AG04450 (cell line): ENCODE results near the gene HOXC13. TPM values are rescaled to one million over a fixed set of nuclear protein-coding genes. Genes with fewer than 3 reads are reported as not detected.

Source experiments
- CTCF ChIA-PET: fragments of 300-600, 350-600 bp; formaldehyde crosslinking; extraction: SDS; loops from one replicate; lab custom pipeline; 2022; ENCODE audit warnings: antibody characterized with exemption, inconsistent platforms; lab: Charles Lee
- POLR2A ChIA-PET: fragments of 350-600 bp; formaldehyde crosslinking; extraction: SDS; loops from one replicate; lab custom pipeline; 2021; ENCODE audit warnings: antibody characterized with exemption, inconsistent platforms; lab: Yijun Ruan, JAX
- DNase-seq: peaks from one replicate; pipeline ENCODE4 v3.0.0-alpha.2; 2011; ENCODE audit warnings: low read depth, low spot score
- H3K27ac ChIP-seq: one replicate; pipeline ENCODE4 v1.5.1; 2012; ENCODE audit warnings: low read depth, low read length, control low read depth
- H3K27me3 ChIP-seq: one replicate; pipeline ENCODE4 v1.6.0; 2012; ENCODE audit warnings: low read length; ENCODE audit not compliant: control insufficient read depth, insufficient read depth
- H3K4me3 ChIP-seq: 2 replicates; pipeline ENCODE4 v1.5.1; 2011; ENCODE audit warnings: mild to moderate bottlenecking, low read depth, low read length, control low read depth
- H3K9me3 ChIP-seq: 2 replicates; pipeline ENCODE4 v1.5.1; 2012; ENCODE audit warnings: low read length; ENCODE audit not compliant: control insufficient read depth, insufficient read depth
- CTCF ChIP-seq: IDR thresholded peaks from 2 replicates; pipeline ENCODE4 v1.5.1; 2011; ENCODE audit warnings: low read depth, low read length, control low read depth, inconsistent platforms
- polyA plus RNA-seq: library from polyadenylated mRNA; depleted of rRNA; stranded (reverse); fragments of >200 nt; gene quantifications from 2 replicates; pipeline ENCODE4 v1.2.3, GENCODE V29; 2011

HOXC13 gene
- polyA plus RNA-seq, 1 experiment = not detected

- no peak for TF ChIP-seq CTCF
- H3K9me3 ChIP-seq = peaks cover 22% of the 10 kb centered on the region
- H3K4me3 ChIP-seq = no peak overlapping the region
- DNase-seq = no peak
- POLR2A ChIA-PET = no interaction called here
- CTCF ChIA-PET = no interaction called here
- no peak overlapping the region for H3K27ac ChIP-seq
- H3K27me3 ChIP-seq = peaks cover 92% of the 10 kb centered on the region
Measured at GRCh38 chr12:53981634-53982565, 43.3 kb downstream of the HOXC13 start.

DNA sequence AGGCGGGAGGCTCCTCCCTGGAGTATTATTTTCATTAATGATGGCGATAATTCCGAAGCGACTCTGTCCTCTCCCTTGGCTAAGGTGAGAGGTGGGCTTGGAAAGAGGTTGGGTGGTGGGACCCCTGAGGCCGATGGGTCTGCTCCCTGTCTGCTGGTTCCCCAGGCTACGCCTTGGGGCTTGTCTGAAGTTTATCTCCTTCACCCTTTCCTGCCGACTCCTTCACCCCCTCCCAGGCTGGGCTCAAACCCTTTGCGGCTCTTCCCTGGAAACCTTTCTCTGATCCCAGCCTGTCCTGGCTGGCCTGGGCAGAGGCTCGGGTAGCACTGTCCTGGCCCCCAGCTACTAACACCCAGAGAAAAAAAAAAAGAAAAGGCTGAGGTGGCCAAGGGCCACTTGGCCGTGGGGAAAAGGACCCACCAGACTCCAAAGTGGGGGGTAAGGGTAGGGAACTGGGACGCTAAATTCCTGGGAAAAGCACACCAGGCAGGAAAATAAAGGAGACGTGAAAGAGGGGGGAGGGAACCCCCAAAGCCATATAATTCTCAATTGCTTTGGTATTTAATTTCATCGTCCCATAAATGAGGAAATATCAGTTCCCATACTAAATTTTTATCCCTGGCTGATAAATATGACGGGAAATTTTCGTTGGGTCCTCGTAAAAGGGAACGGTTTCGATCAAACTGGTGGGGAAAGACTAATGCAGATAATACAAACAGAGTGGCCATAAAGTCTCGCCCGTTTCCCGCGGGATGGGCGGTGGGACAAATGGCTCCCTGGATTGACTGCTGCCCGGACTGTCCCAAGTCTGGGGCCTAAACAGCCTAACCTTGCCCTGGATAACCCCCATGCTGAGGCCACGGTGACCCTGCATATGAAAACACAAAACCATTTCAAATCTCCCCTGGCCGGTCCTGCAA, 44.3 kb downstream of the HOXC13 start:
- no peak overlapping the region for H3K4me3 ChIP-seq
- no peak overlapping the region for H3K27ac ChIP-seq
- ChIA-PET POLR2A (no interaction called here), CTCF (no interaction called here)
- no peak for TF ChIP-seq CTCF
- H3K27me3 ChIP-seq = peaks cover 93% of the 10 kb centered on the region
- DNase-seq = no peak
- H3K9me3 ChIP-seq = peaks cover 22% of the 10 kb centered on the region

- Histone ChIP-seq H3K27me3 (peaks cover 94% of the 10 kb centered on the region), H3K4me3 (no peak overlapping the region), H3K27ac (no peak overlapping the region), H3K9me3 (peaks cover 22% of the 10 kb centered on the region)
- ChIA-PET CTCF (no interaction called here), POLR2A (no interaction called here)
- no peak for TF ChIP-seq CTCF
- DNase-seq = no peak
Measured at GRCh38 chr12:53983568-53983949, 44.9 kb downstream of the HOXC13 start.

DNA sequence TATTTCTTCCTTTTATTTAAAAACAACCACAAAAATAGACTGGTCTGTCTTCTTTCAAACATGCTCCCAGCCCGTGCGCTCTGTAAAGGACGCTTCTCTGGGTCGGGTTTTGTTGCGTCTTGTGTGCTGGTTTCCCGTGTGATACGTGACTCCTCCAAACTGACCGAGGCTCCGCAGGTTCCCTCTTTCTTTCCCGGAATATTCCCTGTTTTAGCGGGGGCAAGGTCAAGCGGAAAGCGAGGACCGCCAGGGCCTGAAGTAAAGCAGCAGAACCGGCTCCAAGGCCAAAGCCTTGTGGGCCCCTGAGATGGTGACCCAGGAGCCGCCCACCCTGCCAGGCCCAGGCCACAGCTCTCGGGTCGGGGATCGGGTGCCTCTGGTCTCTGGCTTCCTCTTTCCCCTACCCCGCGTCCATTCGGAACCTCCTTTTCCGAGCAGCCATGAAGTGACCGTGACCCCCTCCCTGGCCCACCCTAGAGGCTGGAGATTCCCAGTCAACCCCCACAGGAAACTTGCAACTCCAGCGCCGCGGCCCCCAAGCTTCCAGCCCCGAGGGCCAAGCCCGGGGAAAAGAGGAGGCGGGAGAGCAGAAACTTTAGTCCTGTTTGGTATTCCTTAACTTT, 45.4 kb downstream of the HOXC13 start:
- no peak overlapping the region for H3K4me3 ChIP-seq
- POLR2A ChIA-PET = no interaction called here
- DNase-seq = no peak
- CTCF ChIA-PET = no interaction called here
- H3K27ac ChIP-seq = no peak overlapping the region
- peaks cover 22% of the 10 kb centered on the region for H3K9me3 ChIP-seq
- peaks cover 94% of the 10 kb centered on the region for H3K27me3 ChIP-seq
- TF ChIP-seq CTCF = no peak
